Bone marrow (tissue), 2 donors: Measurements from ENCODE around the gene LRRTM3.

Source experiments
- DNase-seq, 2 donors: peaks; one replicate each; lab custom pipeline; 2025; lab: John Stamatoyannopoulos, UW

Gene LRRTM3

GRCh38 chr10:67127441-67127840 lies 201.6 kb downstream of the LRRTM3 start:
- DNase-seq = no peak

- DNase-seq = no peak
Measured at GRCh38 chr10:67140641-67141040, 214.8 kb downstream of the LRRTM3 start.

- no peak for DNase-seq
Measured at GRCh38 chr10:67141300-67141699, 215.5 kb downstream of the LRRTM3 start.

GRCh38 chr10:67144530-67144929 lies 218.7 kb downstream of the LRRTM3 start:
- DNase-seq = no peak
